IMR-90 (cell line): ENCODE results near the gene GRIK5. TPM values are rescaled to one million over a fixed set of nuclear protein-coding genes. Genes with fewer than 3 reads are reported as not detected.

Experiments used
- ATAC-seq: fragments of 200-7000 bp; cut with Tn5 transposase; 2 replicates; pipeline ENCODE4 v1.9.1; 2020; ENCODE audit warnings: low read depth, mild to moderate bottlenecking, moderate library complexity
- BruUV-seq: library from RNA; stranded (reverse); fragments of 400-500 nt; replicated peaks from 2 replicates; lab custom pipeline; 2021; lab: Mats Ljungman, UMichigan
- CTCF ChIA-PET: fragments of 300-600 bp; formaldehyde crosslinking; extraction: SDS; loops from one replicate; lab custom pipeline; 2021; ENCODE audit warnings: antibody characterized with exemption; lab: Yijun Ruan, JAX
- POLR2A ChIA-PET: fragments of 300-600 bp; sonication (Branson Sonifier 250); formaldehyde crosslinking; loops from one replicate; lab custom pipeline; 2022; ENCODE audit warnings: antibody characterized with exemption; ENCODE audit not compliant: unreplicated experiment; lab: Charles Lee
- DNase-seq: peaks from one replicate; pipeline ENCODE4 v3.0.0; 2013
- H2AFZ ChIP-seq: replicated peaks from 2 replicates; pipeline ENCODE3; 2013; ENCODE audit warnings: low read length, mild to moderate bottlenecking; ENCODE audit not compliant: poor library complexity
- H2AK5ac ChIP-seq: 2 replicates; pipeline ENCODE4 v1.6.1; 2013; ENCODE audit warnings: low read depth, low read length, inconsistent platforms
- H2AK9ac ChIP-seq: replicated peaks from 2 replicates; pipeline ENCODE3; 2013; ENCODE audit warnings: mild to moderate bottlenecking, low read depth, low read length, moderate library complexity; ENCODE audit not compliant: poor library complexity
- H2BK120ac ChIP-seq: 2 replicates; pipeline ENCODE4 v1.6.1; 2013; ENCODE audit warnings: low read depth, low read length, inconsistent platforms
- H2BK15ac ChIP-seq: 3 replicates; pipeline ENCODE4 v1.6.1; 2013; ENCODE audit warnings: low read depth, low read length, inconsistent platforms
- H2BK20ac ChIP-seq: 2 replicates; pipeline ENCODE4 v1.6.1; 2013; ENCODE audit warnings: low read depth, mild to moderate bottlenecking, inconsistent platforms, low read length, moderate library complexity
- H2BK5ac ChIP-seq: 2 replicates; pipeline ENCODE4 v1.6.1; 2013; ENCODE audit warnings: mild to moderate bottlenecking, low read depth, low read length, inconsistent platforms; ENCODE audit not compliant: poor library complexity, severe bottlenecking
- H3K14ac ChIP-seq: replicated peaks from 2 replicates; pipeline ENCODE4 v1.6.1; 2013; ENCODE audit warnings: low read depth, low read length, inconsistent platforms
- H3K18ac ChIP-seq: 2 replicates; pipeline ENCODE4 v1.6.1; 2013; ENCODE audit warnings: low read depth, low read length, control low read depth
- H3K23ac ChIP-seq: 2 replicates; pipeline ENCODE4 v1.6.1; 2013; ENCODE audit warnings: low read depth, low read length, inconsistent platforms
- H3K27ac ChIP-seq: 2 replicates; pipeline ENCODE4 v1.5.1; 2013; ENCODE audit warnings: mild to moderate bottlenecking, control low read depth, low read length; ENCODE audit not compliant: insufficient read depth
- H3K27me3 ChIP-seq: 2 replicates; pipeline ENCODE4 v1.6.1; 2013; ENCODE audit warnings: low read length; ENCODE audit not compliant: control insufficient read depth, insufficient read depth
- H3K36me3 ChIP-seq: 2 replicates; pipeline ENCODE4 v1.6.1; 2013; ENCODE audit warnings: low read length, mixed read lengths; ENCODE audit not compliant: control insufficient read depth, insufficient read depth
- H3K4ac ChIP-seq: 2 replicates; pipeline ENCODE4 v1.6.1; 2013; ENCODE audit warnings: low read depth, low read length, inconsistent platforms
- H3K4me1 ChIP-seq: 2 replicates; pipeline ENCODE4 v1.6.1; 2013; ENCODE audit warnings: low read length, mixed read lengths; ENCODE audit not compliant: control insufficient read depth, insufficient read depth
- H3K4me2 ChIP-seq: 2 replicates; pipeline ENCODE4 v1.6.1; 2013; ENCODE audit warnings: low read depth, mild to moderate bottlenecking, control low read depth, low read length, moderate library complexity
- H3K4me3 ChIP-seq: 2 replicates; pipeline ENCODE4 v1.5.1; 2013; ENCODE audit warnings: low read depth, mild to moderate bottlenecking, control low read depth, low read length, moderate library complexity; ENCODE audit not compliant: insufficient read depth
- H3K56ac ChIP-seq: 2 replicates; pipeline ENCODE4 v1.6.1; 2013; ENCODE audit warnings: low read length, inconsistent platforms; ENCODE audit not compliant: insufficient read depth; ENCODE audit errors: extremely low read depth
- H3K79me1 ChIP-seq, 2 experiments: 2 replicates each; pipeline ENCODE4 v1.6.1; 2013; ENCODE audit warnings: low read length in 2 of 2, inconsistent platforms in 1 of 2, low read depth in 1 of 2
- H3K9ac ChIP-seq: 2 replicates; pipeline ENCODE4 v1.6.1; 2013; ENCODE audit warnings: low read depth, low read length, control low read depth
- H3K9me1 ChIP-seq: 2 replicates; pipeline ENCODE4 v1.6.1; 2013; ENCODE audit warnings: low read length, inconsistent platforms; ENCODE audit not compliant: insufficient read depth
- H3K9me3 ChIP-seq: 2 replicates; pipeline ENCODE4 v1.6.1; 2013; ENCODE audit warnings: low read length; ENCODE audit not compliant: control insufficient read depth, insufficient read depth
- H4K20me1 ChIP-seq: 2 replicates; pipeline ENCODE4 v1.6.1; 2013; ENCODE audit warnings: low read length, inconsistent platforms; ENCODE audit not compliant: insufficient read depth
- H4K5ac ChIP-seq: 2 replicates; pipeline ENCODE4 v1.6.1; 2013; ENCODE audit warnings: mild to moderate bottlenecking, low read depth, low read length, control low read depth
- H4K8ac ChIP-seq, 2 experiments: 2 replicates each; pipeline ENCODE4 v1.6.1; 2013; ENCODE audit warnings: low read depth in 2 of 2, low read length in 2 of 2, control low read depth in 1 of 2, inconsistent platforms in 1 of 2
- H4K91ac ChIP-seq: 2 replicates; pipeline ENCODE4 v1.6.1; 2013; ENCODE audit warnings: low read depth, low read length, inconsistent platforms; ENCODE audit not compliant: insufficient read depth
- BHLHE40 ChIP-seq: fragments of 150-350 bp; IDR thresholded peaks from 2 replicates; pipeline ENCODE4 v1.6.1; 2016; ENCODE audit warnings: mild to moderate bottlenecking, low read depth, low read length
- CEBPB ChIP-seq: IDR thresholded peaks from 2 replicates; pipeline ENCODE4 v1.6.1; 2012; ENCODE audit warnings: low read depth, low read length, improper control_type of control experiment
- CHD1 ChIP-seq: IDR thresholded peaks from 2 replicates; pipeline ENCODE4 v1.6.1; 2012; ENCODE audit warnings: low read depth, low read length, improper control_type of control experiment
- FOS ChIP-seq: fragments of 150-350 bp; IDR thresholded peaks from 2 replicates; pipeline ENCODE4 v1.6.1; 2016; ENCODE audit warnings: low read depth, low read length
- MAFK ChIP-seq: IDR thresholded peaks from 2 replicates; pipeline ENCODE4 v1.6.1; 2012; ENCODE audit warnings: low read depth, low read length, improper control_type of control experiment
- MXI1 ChIP-seq: IDR thresholded peaks from 2 replicates; pipeline ENCODE4 v1.6.1; 2012; ENCODE audit warnings: low read depth, mild to moderate bottlenecking, low read length, moderate library complexity, borderline replicate concordance
- NFE2L2 ChIP-seq: fragments of 150-350 bp; IDR thresholded peaks from 2 replicates; pipeline ENCODE4 v1.6.1; 2016; ENCODE audit warnings: low read depth, mild to moderate bottlenecking, low read length
- POLR2A ChIP-seq: IDR thresholded peaks from 2 replicates; pipeline ENCODE4 v1.6.1; 2012; ENCODE audit warnings: mild to moderate bottlenecking, low read depth, low read length
- RAD21 ChIP-seq: IDR thresholded peaks from 2 replicates; pipeline ENCODE4 v1.6.1; 2012; ENCODE audit warnings: low read length, improper control_type of control experiment
- RCOR1 ChIP-seq: IDR thresholded peaks from 2 replicates; pipeline ENCODE4 v1.6.1; 2012; ENCODE audit warnings: mild to moderate bottlenecking, low read length, improper control_type of control experiment; ENCODE audit not compliant: insufficient replicate concordance
- RFX5 ChIP-seq: IDR thresholded peaks from 2 replicates; pipeline ENCODE4 v1.8.0; 2012; ENCODE audit warnings: low read depth, mild to moderate bottlenecking, low read length, moderate library complexity
- SMC3 ChIP-seq: fragments of 150-350 bp; IDR thresholded peaks from 2 replicates; pipeline ENCODE4 v1.6.1; 2016; ENCODE audit warnings: low read depth, mild to moderate bottlenecking, antibody characterized with exemption, low read length, moderate library complexity
- WGBS, 2 experiments: methylation state at CpG; one replicate each; pipeline versions ENCODE4 v1.1.5 to v1.1.7; 2013; ENCODE audit warnings: missing lambda C conversion rate in 2 of 2; ENCODE audit not compliant: insufficient read length in 1 of 2; ENCODE audit errors: extremely low coverage in 2 of 2; 5-methylcytosine and 5-hydroxymethylcytosine counted together
- dilution Hi-C: fragments of 300-500 bp; cut with HindIII; formaldehyde crosslinking; loops from one replicate; pipeline ENCODE4 v1.14.3; 2018; ENCODE audit warnings: low sequenced_read_pairs; ENCODE audit not compliant: unreplicated experiment
- in situ Hi-C: fragments of 300-500 bp; cut with MboI; formaldehyde crosslinking; loops from 3 replicates; pipeline ENCODE4 v1.14.3; 2019; ENCODE audit warnings: low sequenced_read_pairs, inconsistent platforms, mixed read lengths
- intact Hi-C: fragments of 100-400 bp; cut with micrococcal nuclease; formaldehyde crosslinking; loops from 2 replicates; pipeline ENCODE4 v1.10.0; 2022
- polyA plus RNA-seq, 3 experiments: library from polyadenylated mRNA; depleted of rRNA; stranded (reverse); fragments of >200 nt; gene quantifications; 2 replicates each; pipeline ENCODE4 v1.2.3, GENCODE V29; 2012; ENCODE audit warnings: low replicate concordance in 1 of 3
- total RNA-seq: library from RNA; depleted of rRNA; stranded (reverse); fragments of >200 nt; gene quantifications from 2 replicates; pipeline ENCODE4 v1.2.3, GENCODE V29; 2012
- TF ChIP-seq, protein P1 (sequence below): conservative IDR thresholded peaks from 2 replicates; pipeline ENCODE4 v1.5.1; 2012; ENCODE audit warnings: mild to moderate bottlenecking, low read depth, low read length, improper control_type of control experiment
- TF ChIP-seq, protein P2 (sequence below): fragments of 150-350 bp; IDR thresholded peaks from 2 replicates; pipeline ENCODE4 v1.6.1; 2017; ENCODE audit warnings: mild to moderate bottlenecking, antibody characterized with exemption, low read length, low read depth

Gene GRIK5
- total and polyA plus RNA-seq, 2 of the 4 experiments (the other 2 are of a cell fraction) = 0.10 TPM; not detected in 1

DNA sequence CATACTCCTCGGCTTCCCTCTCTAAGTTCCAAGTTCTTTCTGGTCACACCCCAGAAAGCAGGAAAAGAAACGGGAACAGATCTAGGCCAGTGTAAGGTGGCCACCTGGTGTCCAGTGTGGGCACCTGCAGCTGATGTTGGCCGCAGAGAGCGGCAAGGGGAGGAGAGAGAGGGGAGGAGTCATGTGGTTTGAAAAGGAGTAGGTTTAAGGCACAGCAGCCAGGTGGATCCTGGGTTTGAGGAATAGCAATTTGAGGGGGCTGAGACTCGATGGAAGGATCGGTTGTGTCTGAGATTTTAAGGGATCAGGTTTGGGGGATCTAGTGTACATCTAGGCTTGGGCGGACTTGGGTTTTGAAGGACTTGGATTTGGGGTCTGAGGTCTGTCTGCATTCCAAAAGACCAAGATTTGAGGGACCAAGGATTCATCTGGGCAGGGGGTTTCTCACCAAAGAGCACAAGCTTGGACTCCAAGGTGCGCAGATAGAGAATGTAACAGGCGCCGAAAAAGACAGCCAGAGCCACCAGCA lies 112.1 kb downstream of the GRIK5 start (continued):
- no peak; the same call in 1 of the 2 replicates for TF ChIP-seq POLR2A
- no peak for TF ChIP-seq BHLHE40

DNA sequence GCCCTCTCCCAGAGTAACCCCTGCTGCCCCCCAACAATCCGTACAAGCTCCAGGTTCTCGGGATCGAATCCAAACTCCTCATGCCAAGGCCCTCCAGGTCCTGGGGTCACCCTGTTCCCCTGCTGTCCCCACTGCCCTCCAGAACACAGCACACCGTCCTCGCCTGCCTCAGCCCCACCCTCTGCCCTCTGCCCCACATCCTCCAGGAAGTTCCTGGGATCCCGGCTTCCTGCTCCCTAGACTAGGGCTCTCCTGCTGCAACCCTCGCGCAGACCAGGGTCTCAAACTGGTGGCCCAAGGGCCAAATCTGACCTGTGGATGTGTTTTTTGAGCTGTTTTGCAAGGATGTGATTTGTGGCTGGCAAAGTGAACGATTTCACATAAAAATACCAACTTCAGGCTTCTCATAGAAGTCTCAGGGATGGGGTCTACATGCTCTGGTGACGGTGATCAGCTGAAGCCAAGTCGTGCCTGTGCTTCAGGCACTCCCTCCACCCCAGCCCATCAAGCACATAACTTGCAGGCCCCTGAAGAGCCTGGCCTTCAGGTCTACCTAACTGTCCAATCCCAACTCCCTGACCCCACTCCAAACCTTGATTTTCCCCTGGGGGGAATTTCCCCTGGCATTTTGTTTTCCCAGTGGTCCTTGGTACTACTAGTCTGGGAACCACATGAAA lies 112.7 kb downstream of the GRIK5 start:
- Histone ChIP-seq H3K56ac (no peak overlapping the region), H4K20me1 (peaks cover 21% of the 10 kb centered on the region), H3K4ac (no peak overlapping the region), H2BK15ac (no peak overlapping the region), H3K9me1 (peaks cover 7% of the 10 kb centered on the region; the same call in 1 of the 2 replicates), H2BK120ac (no peak overlapping the region), H3K4me3 (no peak overlapping the region), H2BK20ac (no peak overlapping the region), H2AK9ac (peak overlapping the region; percentile 92), H2BK5ac (no peak overlapping the region), H3K14ac (no peak overlapping the region; the same call in 1 of the 2 replicates), H2AFZ (peak overlapping the region; percentile 93), H4K91ac (no peak overlapping the region), H4K8ac (no peak overlapping the region), H3K79me1 (peaks cover 7 to 26% of the 10 kb centered on the region in 2 experiments), H3K9ac (no peak overlapping the region), H4K5ac (no peak overlapping the region), H3K4me1 (peaks cover 6% of the 10 kb centered on the region), H3K27me3 (no peaks in the 10 kb centered on the region), H3K4me2 (peak overlapping the region; percentile 86), H2AK5ac (no peak overlapping the region), H3K18ac (no peak overlapping the region), H3K36me3 (peaks cover 10% of the 10 kb centered on the region; the same call in 1 of the 2 replicates), H3K9me3 (no peaks in the 10 kb centered on the region), H3K27ac (no peak overlapping the region), H3K23ac (no peak overlapping the region)
- WGBS, 2 experiments = 94% methylated on average over 3 of the region's 11 CpGs; no CpG with 5 or more reads in 1 of the 2 experiments
- BruUV-seq = no TSS peak
- intact Hi-C loops (loop anchor here (5.0 to 10.0 kb wide), 2 partner anchors 75 to 162 kb away; partner anchors contain the start of gene CEACAM3), in situ Hi-C loops (no loop called here), dilution Hi-C loops (no loop called here)
- CTCF ChIA-PET = no interaction called here
- POLR2A ChIA-PET = no interaction called here
- DNase-seq = no peak
- no peak for ATAC-seq
- no peak for TF ChIP-seq RCOR1
- no peak for TF ChIP-seq CHD1
- TF ChIP-seq NFE2L2 = no peak
- no peak; the same call in 1 of the 2 replicates for TF ChIP-seq POLR2A
- TF ChIP-seq BHLHE40 = no peak
- TF ChIP-seq, protein P1, sequence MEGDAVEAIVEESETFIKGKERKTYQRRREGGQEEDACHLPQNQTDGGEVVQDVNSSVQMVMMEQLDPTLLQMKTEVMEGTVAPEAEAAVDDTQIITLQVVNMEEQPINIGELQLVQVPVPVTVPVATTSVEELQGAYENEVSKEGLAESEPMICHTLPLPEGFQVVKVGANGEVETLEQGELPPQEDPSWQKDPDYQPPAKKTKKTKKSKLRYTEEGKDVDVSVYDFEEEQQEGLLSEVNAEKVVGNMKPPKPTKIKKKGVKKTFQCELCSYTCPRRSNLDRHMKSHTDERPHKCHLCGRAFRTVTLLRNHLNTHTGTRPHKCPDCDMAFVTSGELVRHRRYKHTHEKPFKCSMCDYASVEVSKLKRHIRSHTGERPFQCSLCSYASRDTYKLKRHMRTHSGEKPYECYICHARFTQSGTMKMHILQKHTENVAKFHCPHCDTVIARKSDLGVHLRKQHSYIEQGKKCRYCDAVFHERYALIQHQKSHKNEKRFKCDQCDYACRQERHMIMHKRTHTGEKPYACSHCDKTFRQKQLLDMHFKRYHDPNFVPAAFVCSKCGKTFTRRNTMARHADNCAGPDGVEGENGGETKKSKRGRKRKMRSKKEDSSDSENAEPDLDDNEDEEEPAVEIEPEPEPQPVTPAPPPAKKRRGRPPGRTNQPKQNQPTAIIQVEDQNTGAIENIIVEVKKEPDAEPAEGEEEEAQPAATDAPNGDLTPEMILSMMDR = no peak
- no peak for TF ChIP-seq MAFK
- TF ChIP-seq RAD21 = no peak
- no peak for TF ChIP-seq RFX5
- no peak for TF ChIP-seq CEBPB
- TF ChIP-seq MXI1 = no peak
- TF ChIP-seq, protein P2, sequence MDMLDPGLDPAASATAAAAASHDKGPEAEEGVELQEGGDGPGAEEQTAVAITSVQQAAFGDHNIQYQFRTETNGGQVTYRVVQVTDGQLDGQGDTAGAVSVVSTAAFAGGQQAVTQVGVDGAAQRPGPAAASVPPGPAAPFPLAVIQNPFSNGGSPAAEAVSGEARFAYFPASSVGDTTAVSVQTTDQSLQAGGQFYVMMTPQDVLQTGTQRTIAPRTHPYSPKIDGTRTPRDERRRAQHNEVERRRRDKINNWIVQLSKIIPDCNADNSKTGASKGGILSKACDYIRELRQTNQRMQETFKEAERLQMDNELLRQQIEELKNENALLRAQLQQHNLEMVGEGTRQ = no peak
- no peak for TF ChIP-seq FOS
- no peak for TF ChIP-seq SMC3
